Keratinocyte (primary cell): ENCODE measurements around the gene SECTM1. TPM values are rescaled to one million over a fixed set of nuclear protein-coding genes. Genes with fewer than 3 reads are reported as not detected.

Experiments used
- DNase-seq: peaks from one replicate; pipeline ENCODE4 v3.0.0-alpha.2; 2011; ENCODE audit warnings: low read depth, missing footprints, low spot score
- FAIRE-seq: peaks from 2 replicates; lab custom pipeline; 2011; peaks lifted over from hg19 to GRCh38; lab: Jason Lieb, UNC
- H2AFZ ChIP-seq: 2 replicates; pipeline ENCODE4 v1.6.0; 2012; ENCODE audit warnings: low read length, control low read depth, inconsistent platforms; ENCODE audit not compliant: control insufficient read depth
- H3K27ac ChIP-seq: 2 replicates; pipeline ENCODE4 v1.5.1; 2011; ENCODE audit warnings: low read length; ENCODE audit not compliant: control insufficient read depth, insufficient read depth
- H3K27me3 ChIP-seq: 3 replicates; pipeline ENCODE4 v1.6.0; 2011; ENCODE audit warnings: low read length; ENCODE audit not compliant: control insufficient read depth, insufficient read depth; ENCODE audit errors: extremely low read depth
- H3K36me3 ChIP-seq, 2 experiments: 2 replicates in 1 of 2; 3 replicates in 1 of 2; pipeline ENCODE4 v1.5.1; 2011; ENCODE audit warnings: low read length in 2 of 2, mild to moderate bottlenecking in 1 of 2; ENCODE audit not compliant: control insufficient read depth in 2 of 2, insufficient read depth in 2 of 2; ENCODE audit errors: extremely low read depth in 1 of 2
- H3K4me1 ChIP-seq: 3 replicates; pipeline ENCODE4 v1.5.1; 2011; ENCODE audit warnings: low read length; ENCODE audit not compliant: control insufficient read depth, insufficient read depth; ENCODE audit errors: extremely low read depth
- H3K4me2 ChIP-seq: 3 replicates; pipeline ENCODE4 v1.6.0; 2011; ENCODE audit warnings: low read depth, low read length; ENCODE audit not compliant: control insufficient read depth, insufficient read depth; ENCODE audit errors: extremely low read depth
- H3K4me3 ChIP-seq, 3 experiments: fragments of 200-600 bp in 1 of 3; sonication (generic) in 1 of 3; 2 replicates in 2 of 3; 3 replicates in 1 of 3; pipeline ENCODE4 v1.5.1; 2011 to 2016; ENCODE audit warnings: low read length in 3 of 3, mild to moderate bottlenecking in 3 of 3, control low read depth in 2 of 3, inconsistent platforms in 1 of 3, low read depth in 1 of 3, mixed read lengths in 1 of 3, mixed run types in 1 of 3, moderate library complexity in 1 of 3; ENCODE audit not compliant: control insufficient read depth in 2 of 3, insufficient read depth in 2 of 3; ENCODE audit errors: extremely low read depth in 1 of 3
- H3K79me2 ChIP-seq: 2 replicates; pipeline ENCODE4 v1.6.0; 2012; ENCODE audit warnings: low read length; ENCODE audit not compliant: control insufficient read depth, insufficient read depth
- H3K9ac ChIP-seq: 3 replicates; pipeline ENCODE4 v1.6.0; 2011; ENCODE audit warnings: low read length; ENCODE audit not compliant: control insufficient read depth, insufficient read depth; ENCODE audit errors: extremely low read depth
- H3K9me1 ChIP-seq: 3 replicates; pipeline ENCODE4 v1.6.0; 2011; ENCODE audit warnings: low read length; ENCODE audit not compliant: control insufficient read depth, insufficient read depth; ENCODE audit errors: extremely low read depth
- H3K9me3 ChIP-seq: 2 replicates; pipeline ENCODE4 v1.5.1; 2012; ENCODE audit warnings: low read depth, low read length; ENCODE audit not compliant: control insufficient read depth
- H4K20me1 ChIP-seq: 3 replicates; pipeline ENCODE4 v1.6.0; 2011; ENCODE audit warnings: low read length; ENCODE audit not compliant: control insufficient read depth, insufficient read depth; ENCODE audit errors: extremely low read depth
- CTCF ChIP-seq, 3 experiments: IDR thresholded peaks in 1 of 3; conservative IDR thresholded peaks in 1 of 3; optimal IDR thresholded peaks in 1 of 3; 2 replicates in 2 of 3; 3 replicates in 1 of 3; pipeline versions ENCODE3 to v1.5.1; 2011; ENCODE audit warnings: low read length in 3 of 3, mild to moderate bottlenecking in 3 of 3, moderate library complexity in 2 of 3, control low read depth in 1 of 3, inconsistent platforms in 1 of 3; ENCODE audit not compliant: insufficient read depth in 2 of 3; ENCODE audit errors: extremely low read depth in 1 of 3
- EZH2 ChIP-seq: IDR thresholded peaks from one replicate; pipeline ENCODE4 v1.6.1; 2012; ENCODE audit warnings: inconsistent platforms, mild to moderate bottlenecking, low read length, moderate library complexity
- dilution Hi-C: fragments of 300-500 bp; cut with MboI; formaldehyde crosslinking; loops from one replicate; pipeline ENCODE4 v1.7.0; 2020; ENCODE audit warnings: low sequenced_read_pairs; ENCODE audit not compliant: extremely low pct_ligation_motif_present
- polyA plus RNA-seq, 5 experiments: library from polyadenylated mRNA; depleted of rRNA in 3 of 5; stranded (reverse) in 3 of 5; stranded (forward) in 1 of 5; unstranded in 1 of 5; fragments of >200 nt; gene quantifications; 1 replicate in 1 of 5; 2 replicates in 3 of 5; 3 replicates in 1 of 5; pipeline versions ENCODE4 v1.2.1 to v1.2.3, GENCODE V29; 2011 to 2012; ENCODE audit warnings: missing spikeins in 2 of 5, low read depth in 1 of 5, low replicate concordance in 1 of 5

Gene SECTM1
- polyA plus RNA-seq, 1 donor (not counting 4 experiments of a cell fraction or from before 2014, with no cell fraction given), result 2.0 TPM

GRCh38 chr17:82292251-82293154 lies 41.1 kb downstream of the SECTM1 start:
- TF ChIP-seq EZH2 (no peak), CTCF (optimal IDR thresholded peaks at IDR 0.05 in 1 of 3, IDR thresholded peaks at IDR 0.05 in 1 of 3, conservative IDR thresholded peaks at IDR 0.05 in 1 of 3; ENCODE audit: extremely low read depth in 1 of 3, insufficient read depth in 2 of 3, low read length in 3 of 3) (no peak)
- H3K9ac ChIP-seq, result peak overlapping the region; percentile 85
- H2AFZ ChIP-seq, result peak overlapping the region; percentile 57
- peak overlapping the region; percentile 58 to 71 (median 71) for H3K4me3 ChIP-seq
- peaks cover 29% of the 10 kb centered on the region for H3K4me1 ChIP-seq
- no peaks in the 10 kb centered on the region for H3K9me3 ChIP-seq
- peak; percentile 9 for FAIRE-seq
- DNase-seq, result peak; percentile 84
- no peaks in the 10 kb centered on the region for H3K9me1 ChIP-seq
- H3K27ac ChIP-seq, result peak overlapping the region; percentile 73
- H3K4me2 ChIP-seq, result peak overlapping the region; percentile 68
- no peaks in the 10 kb centered on the region for H3K36me3 ChIP-seq
- H3K27me3 ChIP-seq, result no peaks in the 10 kb centered on the region
- dilution Hi-C loops, result no loop called here
- no peaks in the 10 kb centered on the region for H4K20me1 ChIP-seq
- no peaks in the 10 kb centered on the region for H3K79me2 ChIP-seq

GRCh38 chr17:82291582-82292250 lies 41.9 kb downstream of the SECTM1 start:
- Histone ChIP-seq H3K4me1 (peaks cover 21% of the 10 kb centered on the region), H3K4me2 (peak overlapping the region; percentile 68), H3K9me3 (no peaks in the 10 kb centered on the region), H3K27ac (no peak overlapping the region), H3K9ac (peak overlapping the region; percentile 85), H2AFZ (no peak overlapping the region), H4K20me1 (no peaks in the 10 kb centered on the region), H3K36me3 (no peaks in the 10 kb centered on the region), H3K27me3 (no peaks in the 10 kb centered on the region), H3K9me1 (no peaks in the 10 kb centered on the region), H3K79me2 (no peaks in the 10 kb centered on the region), H3K4me3 (peak overlapping the region; percentile 58 to 71 (median 71))
- DNase-seq, result no peak
- no peak for FAIRE-seq
- dilution Hi-C loops, result no loop called here
- no peak for TF ChIP-seq EZH2
- TF ChIP-seq CTCF (optimal IDR thresholded peaks at IDR 0.05 in 1 of 3, IDR thresholded peaks at IDR 0.05 in 1 of 3, conservative IDR thresholded peaks at IDR 0.05 in 1 of 3; ENCODE audit: extremely low read depth in 1 of 3, insufficient read depth in 2 of 3, low read length in 3 of 3), result no peak
